GM21723 (cell line): ENCODE measurements around the gene AKR1B15.
A peak's percentile ranks its signal among the peaks of the same experiment; 100 is the strongest.
"Not testable (repeated sequence)": the region's sequence is repeated elsewhere in the genome, so short reads cannot be mapped to it uniquely, and the experiment has no call there.

Experiments
- ATAC-seq: cut with Tn5 transposase; IDR thresholded peaks from one replicate; pipeline ENCODE4 v1.9.1; 2021; ENCODE audit warnings: mild to moderate bottlenecking, moderate library complexity; ENCODE audit not compliant: unreplicated experiment

Gene AKR1B15

DNA sequence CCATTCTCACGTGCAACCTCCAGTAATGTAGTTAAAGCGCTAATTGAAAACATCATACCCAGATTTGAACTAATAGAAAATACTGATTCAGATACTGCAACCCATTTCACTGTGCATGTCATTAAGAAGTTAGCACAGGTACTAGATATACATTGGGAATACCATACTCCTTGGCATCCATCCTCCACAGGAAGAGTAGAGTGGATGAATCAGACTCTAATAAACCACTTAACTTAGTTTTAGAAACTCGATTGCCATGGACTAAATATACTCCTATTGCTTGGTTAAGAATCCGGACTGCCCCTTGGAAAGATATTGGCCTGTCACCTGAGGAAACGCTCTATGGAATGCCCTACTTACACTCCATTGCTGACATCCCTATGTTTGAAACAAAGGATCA is 9.5 kb downstream of the AKR1B15 start:
- no peak for ATAC-seq

DNA sequence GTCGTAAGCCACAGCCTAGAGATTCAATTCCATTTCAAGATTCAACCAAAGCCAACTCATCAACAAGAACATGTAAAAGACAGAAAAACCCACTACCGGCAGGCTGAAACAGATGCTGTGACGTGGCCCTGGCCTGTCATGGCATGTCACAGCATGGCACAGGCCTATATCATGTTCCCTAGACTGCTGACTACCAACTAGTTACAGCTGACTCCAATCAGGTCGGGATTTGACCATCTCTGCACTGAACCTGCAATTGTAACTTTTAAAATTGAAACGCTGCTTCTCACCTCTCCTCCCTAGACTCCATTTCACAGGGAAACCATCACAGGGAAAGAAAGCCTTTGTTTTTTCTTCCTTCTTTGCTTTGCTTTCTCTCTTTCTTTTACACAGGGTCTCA is 12.7 kb downstream of the AKR1B15 start:
- ATAC-seq = not testable (repeated sequence)

DNA sequence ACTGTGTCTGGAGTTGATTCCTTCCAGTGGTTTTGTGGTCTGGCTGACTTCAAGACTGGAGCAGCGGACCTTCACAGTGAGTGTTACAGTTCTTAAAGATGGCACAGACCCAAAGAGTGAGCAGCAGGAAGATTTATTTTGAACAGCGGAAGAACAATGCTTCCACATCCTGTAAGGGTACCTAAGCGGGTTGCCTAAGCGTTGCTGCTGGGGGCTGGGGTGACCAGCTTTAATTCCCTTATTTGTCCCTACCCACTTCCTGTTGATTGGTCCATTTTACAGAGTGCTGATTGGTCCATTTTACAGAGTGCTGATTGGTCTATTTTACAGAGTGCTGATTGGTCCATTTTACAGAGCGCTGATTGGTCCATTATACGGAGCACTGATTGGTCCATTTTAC is 13.2 kb downstream of the AKR1B15 start:
- no peak for ATAC-seq

DNA sequence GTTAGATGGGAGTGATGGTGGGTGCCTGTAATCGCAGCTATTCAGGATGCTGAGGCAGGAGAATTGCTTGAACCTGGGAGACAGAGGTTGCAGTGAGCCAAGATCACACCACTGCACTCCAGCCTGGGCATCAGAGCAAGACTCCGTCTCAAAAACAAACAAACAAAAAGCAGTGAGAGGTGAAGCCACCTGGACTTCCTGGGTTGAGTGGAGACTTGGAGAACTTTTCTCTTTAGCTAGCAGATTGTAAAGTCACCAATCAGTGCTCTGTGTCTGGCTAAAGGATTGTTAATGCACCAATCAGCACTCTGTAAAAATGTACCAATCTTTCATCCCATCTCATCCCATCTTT is 14.5 kb downstream of the AKR1B15 start:
- not testable (repeated sequence) for ATAC-seq

GRCh38 chr7:134565643-134566136 is 16.8 kb downstream of the AKR1B15 start:
- no peak for ATAC-seq

GRCh38 chr7:134567368-134567767 is 18.5 kb downstream of the AKR1B15 start:
- ATAC-seq = no peak

DNA sequence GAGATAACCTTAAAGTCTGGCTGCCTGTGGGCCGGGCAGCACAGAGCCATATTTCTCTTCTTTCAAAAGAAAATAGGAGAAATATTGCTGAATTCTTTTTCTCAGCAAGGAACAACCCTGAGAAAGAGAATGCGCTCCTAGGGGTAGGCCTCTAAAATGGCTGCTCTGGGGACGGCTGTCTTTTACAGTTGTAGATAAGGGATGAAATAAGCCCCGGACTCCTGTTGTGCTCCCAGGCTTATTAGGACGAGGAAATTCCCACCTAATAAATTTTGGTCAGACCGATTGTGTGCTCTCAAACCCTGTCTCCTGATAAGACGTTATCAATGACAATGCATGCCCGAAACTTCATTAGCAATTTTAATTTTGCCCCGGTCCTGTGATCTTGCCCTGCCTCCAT is 21.1 kb downstream of the AKR1B15 start:
- ATAC-seq = not testable (repeated sequence)

- no peak for ATAC-seq
These were observed 22.2 kb downstream of the AKR1B15 start for GRCh38 chr7:134571101-134571500.

GRCh38 chr7:134571746-134572461 is 23.0 kb downstream of the AKR1B15 start:
- no peak for ATAC-seq

GRCh38 chr7:134574322-134574721 is 25.4 kb downstream of the AKR1B15 start:
- ATAC-seq = no peak

GRCh38 chr7:134584290-134584689 is 35.4 kb downstream of the AKR1B15 start:
- no peak for ATAC-seq

DNA sequence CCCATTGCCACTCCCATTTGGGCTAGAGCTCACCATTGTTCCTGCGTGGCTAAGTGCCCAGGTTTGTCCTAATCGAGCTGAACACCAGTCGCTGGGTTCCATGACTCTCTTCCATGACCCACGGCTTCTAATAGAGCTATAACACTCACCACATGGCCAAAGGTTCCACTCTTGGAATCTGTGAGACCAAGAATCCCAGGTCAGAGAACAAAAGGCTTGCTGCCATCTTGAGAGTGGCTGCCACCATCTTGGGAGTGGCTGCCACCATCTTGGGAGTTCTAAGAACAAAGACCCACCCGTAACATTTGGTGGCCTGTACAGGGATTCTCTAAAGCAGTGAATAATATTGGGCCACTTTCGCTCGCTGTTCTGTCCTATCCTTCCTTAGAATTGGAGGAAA is 37.0 kb downstream of the AKR1B15 start:
- ATAC-seq = no peak

DNA sequence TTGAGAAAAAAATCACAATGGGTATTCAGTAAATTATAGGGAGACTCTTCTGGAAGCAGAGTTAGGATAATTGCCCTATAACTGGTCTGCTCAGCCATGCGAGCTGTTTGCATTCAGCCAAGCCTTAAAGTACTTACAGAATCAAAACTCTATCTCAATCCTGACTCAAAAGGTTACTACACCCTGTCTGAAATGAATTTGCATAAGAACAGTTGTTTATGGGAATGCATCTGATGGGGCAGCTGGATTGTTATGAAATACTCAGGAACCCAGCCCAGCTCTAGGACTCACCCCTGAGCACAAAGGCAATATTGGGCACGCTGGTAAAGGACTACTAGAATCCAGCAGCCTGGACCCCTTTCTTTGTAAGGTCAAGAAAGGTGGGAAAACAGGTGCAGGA is 38.8 kb downstream of the AKR1B15 start:
- ATAC-seq = no peak

GRCh38 chr7:134589491-134589941 is 40.6 kb downstream of the AKR1B15 start:
- no peak for ATAC-seq

DNA sequence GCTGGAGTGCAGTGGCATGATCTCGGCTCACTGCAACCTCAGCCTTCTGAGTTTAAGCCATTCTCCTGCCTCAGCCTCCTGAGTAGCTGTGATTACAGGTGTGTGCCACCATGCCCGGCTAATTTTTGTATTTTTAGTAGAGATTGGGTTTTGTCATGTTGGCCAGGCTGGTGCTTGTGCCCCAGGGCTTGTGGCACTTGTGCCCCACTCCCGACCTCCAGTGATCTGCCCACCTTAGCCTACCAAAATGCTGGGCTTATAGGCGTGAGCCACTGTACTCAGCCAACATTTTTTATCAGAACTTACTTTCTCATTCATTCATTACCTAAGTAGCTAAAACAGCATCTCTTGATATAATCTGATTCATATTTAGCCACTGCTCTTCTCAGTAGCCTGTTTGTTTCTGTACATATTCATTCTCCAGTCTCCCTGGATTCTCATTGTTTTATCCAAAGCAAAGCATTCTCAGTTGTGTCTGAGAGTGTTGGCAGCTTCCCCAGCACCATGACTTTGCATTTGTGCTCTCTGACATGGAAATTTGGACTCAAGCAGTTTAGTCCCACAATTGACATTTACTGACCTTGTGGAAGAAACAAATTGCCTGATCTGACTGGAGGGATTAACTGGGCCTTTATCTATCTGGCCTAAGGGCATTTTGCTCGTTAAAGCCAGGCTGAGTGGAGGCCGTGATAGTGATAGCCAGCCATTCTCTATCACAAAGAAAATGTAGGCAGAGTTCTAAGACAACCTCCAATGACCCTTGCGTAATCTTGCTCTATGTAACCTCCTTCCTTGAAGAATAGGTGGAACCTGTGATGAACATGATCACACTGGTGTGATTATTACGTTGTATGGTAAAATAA is 44.9 kb downstream of the AKR1B15 start:
- no peak for ATAC-seq

DNA sequence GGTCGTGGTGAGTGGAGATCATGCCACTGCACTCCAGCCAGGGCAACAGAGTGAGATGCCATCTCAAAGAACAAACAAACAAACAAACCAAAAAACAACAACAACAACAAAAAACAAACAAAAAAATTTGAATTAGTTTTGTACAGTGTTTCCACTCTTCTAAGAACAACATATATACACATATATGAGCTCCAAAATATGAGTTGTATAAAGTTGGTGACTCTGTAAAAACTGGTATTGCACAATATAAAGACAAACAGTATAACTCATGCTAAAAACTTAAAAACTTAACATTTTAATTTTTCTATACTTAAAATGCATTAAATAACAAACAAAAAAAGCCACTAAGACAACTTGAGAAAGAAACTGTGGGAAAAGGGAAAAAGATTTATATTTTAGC is 46.0 kb downstream of the AKR1B15 start:
- no peak for ATAC-seq

DNA sequence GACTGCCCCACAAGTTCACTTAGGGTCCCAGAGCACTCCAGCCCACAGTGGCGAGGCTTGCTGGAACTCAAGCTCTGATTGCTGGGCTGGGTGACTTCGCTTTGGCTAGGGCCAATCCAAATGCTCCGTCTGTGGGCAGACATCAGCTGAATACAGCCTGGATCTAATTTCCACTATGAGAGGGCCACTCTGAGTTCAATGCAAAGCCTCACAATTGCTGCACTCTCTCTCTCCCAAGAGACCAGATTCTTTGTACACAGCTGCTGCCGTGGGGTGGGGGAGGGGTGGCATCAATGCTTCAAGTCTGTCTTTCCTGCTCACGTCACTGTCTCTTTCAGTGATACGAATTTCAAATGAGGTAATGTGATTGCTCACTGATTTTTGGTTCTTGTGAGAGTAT is 50.5 kb downstream of the AKR1B15 start:
- ATAC-seq = no peak

DNA sequence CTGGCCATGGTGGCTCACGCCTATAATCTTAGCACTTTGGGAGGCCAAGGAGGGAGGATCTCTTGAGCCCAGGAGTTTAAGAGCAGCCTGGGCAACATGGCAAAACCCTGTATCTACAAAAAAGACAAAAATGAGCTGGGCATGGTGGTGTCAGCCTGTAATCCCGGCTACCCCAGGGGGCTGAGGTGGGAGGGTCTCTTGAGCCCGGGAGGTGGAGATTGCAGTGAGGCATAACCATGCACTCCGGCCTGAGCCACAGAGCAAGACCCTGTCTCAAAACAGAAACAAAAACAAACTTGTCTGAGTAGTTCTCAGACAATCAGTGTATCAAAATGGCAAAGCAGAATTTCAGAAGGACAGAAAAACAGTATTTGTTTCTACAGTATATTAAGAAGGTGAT is 52.5 kb downstream of the AKR1B15 start:
- no peak for ATAC-seq

GRCh38 chr7:134602881-134603451 is 54.1 kb downstream of the AKR1B15 start:
- ATAC-seq = no peak

DNA sequence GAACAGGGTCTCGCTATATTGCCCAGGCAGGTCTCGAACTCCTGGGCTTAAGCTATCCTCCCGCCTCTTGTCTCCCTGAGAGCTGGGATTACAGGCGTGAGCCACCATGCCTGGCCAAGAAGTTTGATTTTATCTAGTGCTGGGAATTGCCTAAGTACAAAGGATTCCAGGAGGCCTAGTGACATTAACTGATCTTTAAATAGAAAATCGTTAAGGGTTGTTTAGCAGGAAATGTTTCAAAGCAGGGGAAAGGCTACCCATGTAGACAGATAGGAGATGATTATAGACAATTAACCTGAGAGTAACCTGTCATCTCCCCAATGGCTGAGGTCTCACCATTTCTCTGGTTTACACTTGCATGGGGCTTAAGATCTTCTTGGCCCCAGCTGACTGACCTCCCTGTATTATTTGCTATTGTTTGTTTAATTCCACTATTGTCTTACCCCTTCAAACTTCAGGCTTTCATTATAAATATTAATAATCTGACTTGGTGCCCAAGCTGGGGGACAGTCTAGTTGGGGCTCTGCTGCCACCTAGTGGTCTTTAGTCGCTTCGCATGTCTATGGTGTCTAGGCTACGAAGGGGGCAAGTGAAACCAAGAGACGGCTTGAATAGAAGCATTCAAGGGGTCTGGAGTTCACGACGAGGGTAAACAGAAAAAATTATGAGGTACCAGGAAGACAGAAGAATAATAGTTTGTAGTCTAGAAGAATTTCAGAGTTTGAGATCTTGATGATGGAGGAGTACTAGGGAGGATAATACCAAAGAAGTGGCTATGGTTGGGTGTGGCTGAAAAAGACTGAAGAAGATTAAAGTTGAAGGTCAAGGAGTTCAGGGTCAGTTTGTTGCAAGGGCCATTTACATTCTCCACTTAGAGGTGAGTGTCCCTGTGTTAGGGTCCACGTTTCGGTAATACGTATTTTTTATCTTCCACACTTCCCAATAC is 57.3 kb downstream of the AKR1B15 start:
- ATAC-seq = peak; percentile 86
